Measurements from ENCODE around the gene GRK4. TPM values are rescaled to one million over a fixed set of nuclear protein-coding genes. Genes with fewer than 3 reads are reported as not detected.

The GRK4 gene
- total and polyA plus RNA-seq, 11 donors, result 4.9 to 12.0 (median 9.3) TPM

DNA sequence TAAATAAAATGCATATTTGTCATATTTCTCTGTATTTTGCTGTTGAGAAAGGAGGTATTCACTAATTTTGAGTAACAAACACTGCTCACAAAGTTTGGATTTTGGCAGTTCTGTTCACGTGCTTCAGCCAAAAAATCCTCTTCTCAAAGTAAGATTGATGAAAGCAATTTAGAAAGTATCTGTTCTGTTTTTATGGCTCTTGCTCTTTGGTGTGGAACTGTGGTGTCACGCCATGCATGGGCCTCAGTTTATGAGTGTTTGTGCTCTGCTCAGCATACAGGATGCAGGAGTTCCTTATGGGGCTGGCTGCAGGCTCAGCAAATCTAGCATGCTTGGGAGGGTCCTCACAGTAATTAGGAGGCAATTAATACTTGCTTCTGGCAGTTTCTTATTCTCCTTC, 114.4 kb downstream of the GRK4 start:
- no peaks in the 10 kb centered on the region for H3K36me3 ChIP-seq
- no peak overlapping the region for H3K27ac ChIP-seq
- intact Hi-C loops (cut with DNase I), result no loop called here
- TF ChIP-seq POLR2A (IDR thresholded peaks at IDR 0.05) (no peak), CTCF (IDR thresholded peaks at IDR 0.05) (no peak)
- no peak for ATAC-seq
- DNase-seq, result no peak
- no peak overlapping the region for H3K4me3 ChIP-seq
- no peaks in the 10 kb centered on the region for H3K27me3 ChIP-seq
- H3K4me1 ChIP-seq, result peaks cover 0 to 59% (median 24%) of the 10 kb centered on the region in 12 donors
- no peaks in the 10 kb centered on the region for H3K9me3 ChIP-seq
- 87 to 92% (median 88%) methylated on average over 2 of the region's 2 CpGs for WGBS, 4 donors

DNA sequence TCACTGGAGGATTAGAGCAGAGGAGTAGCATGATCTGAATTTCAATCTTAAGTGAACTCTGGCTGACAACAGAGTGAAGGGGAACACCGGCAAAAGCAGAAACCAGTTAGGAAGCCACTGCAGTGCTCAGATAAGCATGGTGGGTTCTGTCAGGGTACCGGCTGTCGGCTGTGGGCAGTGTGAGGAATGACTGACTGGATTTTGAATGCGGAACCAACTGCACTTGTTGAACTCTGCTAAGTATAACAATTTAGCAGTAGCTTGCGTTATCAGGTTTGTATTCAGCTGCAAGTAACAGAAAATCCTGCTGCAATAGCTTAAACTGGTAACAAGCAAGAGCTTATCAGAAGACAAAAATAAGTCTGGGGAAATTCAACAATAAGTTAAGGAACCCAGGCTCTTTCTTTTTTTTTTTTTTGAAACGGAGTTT, 116.3 kb downstream of the GRK4 start:
- Histone ChIP-seq H3K27me3 (no peaks in the 10 kb centered on the region), H3K27ac (no peak overlapping the region), H3K4me3 (no peak overlapping the region), H3K4me1 (peaks cover 0 to 55% (median 18%) of the 10 kb centered on the region in 12 donors), H3K36me3 (no peaks in the 10 kb centered on the region), H3K9me3 (no peaks in the 10 kb centered on the region)
- TF ChIP-seq CTCF (IDR thresholded peaks at IDR 0.05) (no peak), POLR2A (IDR thresholded peaks at IDR 0.05) (no peak)
- no peak for ATAC-seq
- no peak for DNase-seq
- WGBS, 4 donors, result 60 to 70% (median 68%) methylated on average over 6 of the region's 6 CpGs
- intact Hi-C loops (cut with DNase I), result no loop called here

GRCh38 chr4:3082925-3083515, 119.6 kb downstream of the GRK4 start:
- WGBS, 4 donors, result 85 to 90% (median 88%) methylated on average over 6 of the region's 6 CpGs

GRCh38 chr4:3083732-3084131, 120.4 kb downstream of the GRK4 start:
- no peaks in the 10 kb centered on the region for H3K9me3 ChIP-seq
- DNase-seq, result no peak
- WGBS, 4 donors, result 20 to 88% (median 55%) methylated on average over 1 of the region's 1 CpG
- peaks cover 0 to 22% (median 18%) of the 10 kb centered on the region in 9 donors for H3K36me3 ChIP-seq
- H3K4me1 ChIP-seq, result peaks cover 0 to 33% (median 0%) of the 10 kb centered on the region in 12 donors
- H3K4me3 ChIP-seq, result no peak overlapping the region
- no peaks in the 10 kb centered on the region for H3K27me3 ChIP-seq
- no peak overlapping the region for H3K27ac ChIP-seq
- ATAC-seq, result no peak
- TF ChIP-seq POLR2A (IDR thresholded peaks at IDR 0.05) (no peak), CTCF (IDR thresholded peaks at IDR 0.05) (no peak)
- intact Hi-C loops (cut with DNase I), result no loop called here

More at GRCh38 chr4:3082925-3083515, 119.6 kb downstream of the GRK4 start:
- Histone ChIP-seq H3K4me3 (no peak overlapping the region), H3K4me1 (peaks cover 0 to 38% (median 0%) of the 10 kb centered on the region in 12 donors), H3K9me3 (no peaks in the 10 kb centered on the region), H3K27me3 (no peaks in the 10 kb centered on the region), H3K36me3 (peaks cover 0 to 16% (median 11%) of the 10 kb centered on the region in 9 donors), H3K27ac (no peak overlapping the region)
- ATAC-seq (no peak), DNase-seq (no peak)
- TF ChIP-seq POLR2A (IDR thresholded peaks at IDR 0.05) (no peak), CTCF (IDR thresholded peaks at IDR 0.05) (no peak)
- intact Hi-C loops (cut with DNase I), result no loop called here

All from heart left ventricle (tissue), 16 donors.